HEK293 (cell line): Measurements from ENCODE around the gene RLIM.

Experiments used
- CTCF ChIA-PET: fragments of 350-600 bp; formaldehyde crosslinking; extraction: SDS; loops from one replicate; lab custom pipeline; 2021; ENCODE audit warnings: antibody characterized with exemption; lab: Yijun Ruan, JAX
- POLR2A ChIA-PET: fragments of 300-600 bp; formaldehyde crosslinking; extraction: SDS; loops from one replicate; lab custom pipeline; 2020; ENCODE audit warnings: antibody characterized with exemption, inconsistent platforms; lab: Yijun Ruan, JAX
- H3K27ac ChIP-seq: fragments of 200-500 bp; sonication (Bioruptor generic); 2 replicates; pipeline ENCODE4 v1.5.1; 2014; ENCODE audit warnings: low read depth, low read length, control low read depth, inconsistent platforms; ENCODE audit errors: extremely low read depth
- H3K36me3 ChIP-seq, 2 experiments: fragments of 200-500 bp in 1 of 2; sonication (Bioruptor generic) in 1 of 2; 1 replicate in 1 of 2; 2 replicates in 1 of 2; pipeline ENCODE4 v1.5.1; 2014 to 2017; ENCODE audit warnings: inconsistent platforms in 2 of 2, low read length in 2 of 2; ENCODE audit not compliant: control insufficient read depth in 2 of 2, insufficient read depth in 1 of 2
- H3K4me1 ChIP-seq: fragments of 200-500 bp; sonication (Bioruptor generic); 2 replicates; pipeline ENCODE4 v1.5.1; 2014; ENCODE audit warnings: mild to moderate bottlenecking, low read length, inconsistent platforms; ENCODE audit not compliant: control insufficient read depth, insufficient read depth
- H3K4me3 ChIP-seq: 2 replicates; pipeline ENCODE4 v1.5.1; 2011; ENCODE audit warnings: low read depth, mild to moderate bottlenecking, control low read depth, low read length, moderate library complexity
- H3K9me3 ChIP-seq: fragments of 200-500 bp; sonication (Bioruptor generic); 2 replicates; pipeline ENCODE4 v1.5.1; 2014; ENCODE audit warnings: low read depth, low read length, inconsistent platforms; ENCODE audit not compliant: control insufficient read depth, insufficient read depth
- GLI2 ChIP-seq: fragments of 450-650 bp; formaldehyde crosslinking; IDR thresholded peaks from 2 replicates; pipeline ENCODE4; 2017; ENCODE audit warnings: missing biosample characterization, missing genetic modification characterization, low read depth, borderline replicate concordance
- GLIS1 ChIP-seq: fragments of 450-650 bp; formaldehyde crosslinking; IDR thresholded peaks from 2 replicates; pipeline ENCODE4 v1.5.1; 2016; ENCODE audit warnings: missing biosample characterization, missing genetic modification characterization
- HOXA7 ChIP-seq: sonication (generic); formaldehyde crosslinking; IDR thresholded peaks from 2 replicates; pipeline ENCODE4 v1.8.1; 2022; ENCODE audit warnings: missing genetic modification reagents, borderline replicate concordance
- KLF1 ChIP-seq: fragments of 450-650 bp; formaldehyde crosslinking; IDR thresholded peaks from 2 replicates; pipeline ENCODE4 v1.5.1; 2016; ENCODE audit warnings: missing biosample characterization, missing genetic modification characterization
- KLF16 ChIP-seq: fragments of 450-650 bp; formaldehyde crosslinking; IDR thresholded peaks from 2 replicates; pipeline ENCODE4 v1.5.1; 2017; ENCODE audit warnings: missing biosample characterization, missing genetic modification characterization
- RBAK ChIP-seq: fragments of 450-650 bp; formaldehyde crosslinking; IDR thresholded peaks from 2 replicates; pipeline ENCODE4 v1.5.1; 2016; ENCODE audit warnings: missing biosample characterization, missing genetic modification characterization
- SP2 ChIP-seq: fragments of 450-650 bp; formaldehyde crosslinking; IDR thresholded peaks from 2 replicates; pipeline ENCODE4 v1.5.1; 2016; ENCODE audit warnings: missing biosample characterization, missing genetic modification characterization
- TRIM28 ChIP-seq: IDR thresholded peaks from 2 replicates; pipeline ENCODE4 v1.6.1; 2011; ENCODE audit warnings: low read length, control low read depth, borderline replicate concordance
- YY2 ChIP-seq: fragments of 450-650 bp; formaldehyde crosslinking; IDR thresholded peaks from 2 replicates; pipeline ENCODE4 v1.5.1; 2016; ENCODE audit warnings: missing biosample characterization, missing genetic modification characterization
- ZBTB1 ChIP-seq: fragments of 450-650 bp; formaldehyde crosslinking; IDR thresholded peaks from 2 replicates; pipeline ENCODE4 v1.5.1; 2016; ENCODE audit warnings: missing biosample characterization, missing genetic modification characterization
- ZBTB21 ChIP-seq: fragments of 450-650 bp; formaldehyde crosslinking; IDR thresholded peaks from 2 replicates; pipeline ENCODE4 v1.5.1; 2017; ENCODE audit warnings: missing biosample characterization, missing genetic modification characterization
- ZNF112 ChIP-seq: fragments of 450-650 bp; formaldehyde crosslinking; IDR thresholded peaks from 2 replicates; pipeline ENCODE4 v1.5.0; 2017; ENCODE audit warnings: missing biosample characterization, missing genetic modification characterization
- ZNF174 ChIP-seq: fragments of 450-650 bp; formaldehyde crosslinking; IDR thresholded peaks from 2 replicates; pipeline ENCODE4 v1.5.0; 2017; ENCODE audit warnings: missing biosample characterization, mild to moderate bottlenecking, missing genetic modification characterization
- ZNF214 ChIP-seq: fragments of 450-650 bp; formaldehyde crosslinking; IDR thresholded peaks from 2 replicates; pipeline ENCODE4 v1.5.1; 2017; ENCODE audit warnings: missing biosample characterization, mild to moderate bottlenecking, missing genetic modification characterization, borderline replicate concordance
- ZNF274 ChIP-seq, 2 experiments: fragments of 200-500 bp in 1 of 2; fragments of 450-650 bp in 1 of 2; sonication (Bioruptor generic) in 1 of 2; formaldehyde crosslinking in 1 of 2; IDR thresholded peaks; 2 replicates each; pipeline versions ENCODE4 v1.5.1 to v1.6.1; 2014 to 2016; ENCODE audit warnings: borderline replicate concordance in 1 of 2, inconsistent platforms in 1 of 2, low read length in 1 of 2, missing biosample characterization in 1 of 2, missing genetic modification characterization in 1 of 2
- ZNF426 ChIP-seq: fragments of 450-650 bp; formaldehyde crosslinking; IDR thresholded peaks from 2 replicates; pipeline ENCODE4 v1.5.1; 2017; ENCODE audit warnings: missing biosample characterization, missing genetic modification characterization, mild to moderate bottlenecking, inconsistent platforms, moderate library complexity
- ZNF530 ChIP-seq: fragments of 450-650 bp; formaldehyde crosslinking; IDR thresholded peaks from 2 replicates; pipeline ENCODE4 v1.5.1; 2016; ENCODE audit warnings: low read depth, missing biosample characterization, missing genetic modification characterization
- ZNF548 ChIP-seq: fragments of 450-650 bp; formaldehyde crosslinking; IDR thresholded peaks from 2 replicates; pipeline ENCODE4 v1.5.1; 2016; ENCODE audit warnings: missing biosample characterization, missing genetic modification characterization
- ZNF664 ChIP-seq: fragments of 450-650 bp; formaldehyde crosslinking; IDR thresholded peaks from 2 replicates; pipeline ENCODE4 v1.5.1; 2016; ENCODE audit warnings: missing biosample characterization, missing genetic modification characterization
- ZNF707 ChIP-seq: fragments of 450-650 bp; formaldehyde crosslinking; IDR thresholded peaks from 2 replicates; pipeline ENCODE4 v1.5.1; 2016; ENCODE audit warnings: missing biosample characterization, missing genetic modification characterization
- ZNF747 ChIP-seq: fragments of 450-650 bp; formaldehyde crosslinking; IDR thresholded peaks from 2 replicates; pipeline ENCODE4 v1.5.1; 2016; ENCODE audit warnings: missing biosample characterization, missing genetic modification characterization
- ZNF768 ChIP-seq: fragments of 450-650 bp; formaldehyde crosslinking; IDR thresholded peaks from 2 replicates; pipeline ENCODE4 v1.5.1; 2018; ENCODE audit warnings: missing biosample characterization, mild to moderate bottlenecking, missing genetic modification characterization
- ZNF785 ChIP-seq: fragments of 450-650 bp; formaldehyde crosslinking; IDR thresholded peaks from 2 replicates; pipeline ENCODE4 v1.5.1; 2016; ENCODE audit warnings: missing biosample characterization, missing genetic modification characterization
- TF ChIP-seq, protein P1 (sequence below): fragments of 450-650 bp; formaldehyde crosslinking; conservative IDR thresholded peaks from 2 replicates; pipeline ENCODE4 v1.5.1; 2016; ENCODE audit warnings: low read depth, missing biosample characterization, missing genetic modification characterization
- TF ChIP-seq, protein P2 (sequence below): fragments of 450-650 bp; formaldehyde crosslinking; IDR thresholded peaks from 2 replicates; pipeline ENCODE4 v1.5.1; 2016; ENCODE audit warnings: missing biosample characterization, missing genetic modification characterization
- TF ChIP-seq, protein P3 (sequence below): fragments of 450-650 bp; IDR thresholded peaks from 2 replicates; pipeline ENCODE4 v1.5.1; 2018; ENCODE audit warnings: missing biosample characterization, missing genetic modification characterization
- TF ChIP-seq, protein P4 (sequence below): sonication (generic); formaldehyde crosslinking; IDR thresholded peaks from 2 replicates; pipeline ENCODE4 v1.8.1; 2022; ENCODE audit warnings: mild to moderate bottlenecking, moderate library complexity, missing genetic modification reagents
- TF ChIP-seq, protein P5 (sequence below): fragments of 450-650 bp; formaldehyde crosslinking; IDR thresholded peaks from 2 replicates; pipeline ENCODE4 v1.5.1; 2016; ENCODE audit warnings: missing biosample characterization, missing genetic modification characterization

The RLIM gene

DNA sequence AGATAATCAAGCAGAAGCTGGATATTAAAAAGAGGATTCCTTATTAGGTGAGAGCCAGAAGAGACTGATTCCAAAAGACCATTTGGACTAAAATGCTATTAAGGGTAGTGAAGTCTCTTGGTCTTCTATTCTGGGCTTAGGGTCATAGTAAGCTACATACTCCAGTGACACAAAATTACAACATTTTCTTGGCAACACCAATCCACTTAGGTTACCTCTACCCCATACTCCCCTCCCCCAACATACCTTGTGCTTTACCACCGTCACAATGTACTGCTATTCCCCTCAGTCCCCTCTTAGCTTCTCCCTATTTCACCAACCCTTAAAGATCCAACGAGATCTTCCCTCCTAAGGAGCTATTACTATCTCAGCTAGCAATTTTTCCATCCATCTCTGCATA is 11.4 kb downstream of the RLIM start:
- Histone ChIP-seq H3K4me3 (no peak overlapping the region), H3K36me3 (peaks cover 9 to 29% of the 10 kb centered on the region in 2 experiments; a peak in 2 of 3 replicates), H3K9me3 (no peaks in the 10 kb centered on the region; the same call in 1 of the 2 replicates), H3K4me1 (peaks cover 7% of the 10 kb centered on the region; the same call in 1 of the 2 replicates), H3K27ac (no peak overlapping the region)
- ChIA-PET POLR2A (interaction anchor here (1.5 kb wide), 1 partner anchor 11 kb away, joined by 3 read pairs; the partner anchor contains the start of gene RLIM), CTCF (no interaction called here)
- no peak for TF ChIP-seq ZBTB1 (tag by site-specific recombination)
- no peak for TF ChIP-seq ZNF785
- no peak for TF ChIP-seq GLI2
- no peak for TF ChIP-seq TRIM28
- no peak for TF ChIP-seq ZNF548 (tag by site-specific recombination)
- no peak for TF ChIP-seq ZNF214 (tag by site-specific recombination)
- TF ChIP-seq, protein P1, sequence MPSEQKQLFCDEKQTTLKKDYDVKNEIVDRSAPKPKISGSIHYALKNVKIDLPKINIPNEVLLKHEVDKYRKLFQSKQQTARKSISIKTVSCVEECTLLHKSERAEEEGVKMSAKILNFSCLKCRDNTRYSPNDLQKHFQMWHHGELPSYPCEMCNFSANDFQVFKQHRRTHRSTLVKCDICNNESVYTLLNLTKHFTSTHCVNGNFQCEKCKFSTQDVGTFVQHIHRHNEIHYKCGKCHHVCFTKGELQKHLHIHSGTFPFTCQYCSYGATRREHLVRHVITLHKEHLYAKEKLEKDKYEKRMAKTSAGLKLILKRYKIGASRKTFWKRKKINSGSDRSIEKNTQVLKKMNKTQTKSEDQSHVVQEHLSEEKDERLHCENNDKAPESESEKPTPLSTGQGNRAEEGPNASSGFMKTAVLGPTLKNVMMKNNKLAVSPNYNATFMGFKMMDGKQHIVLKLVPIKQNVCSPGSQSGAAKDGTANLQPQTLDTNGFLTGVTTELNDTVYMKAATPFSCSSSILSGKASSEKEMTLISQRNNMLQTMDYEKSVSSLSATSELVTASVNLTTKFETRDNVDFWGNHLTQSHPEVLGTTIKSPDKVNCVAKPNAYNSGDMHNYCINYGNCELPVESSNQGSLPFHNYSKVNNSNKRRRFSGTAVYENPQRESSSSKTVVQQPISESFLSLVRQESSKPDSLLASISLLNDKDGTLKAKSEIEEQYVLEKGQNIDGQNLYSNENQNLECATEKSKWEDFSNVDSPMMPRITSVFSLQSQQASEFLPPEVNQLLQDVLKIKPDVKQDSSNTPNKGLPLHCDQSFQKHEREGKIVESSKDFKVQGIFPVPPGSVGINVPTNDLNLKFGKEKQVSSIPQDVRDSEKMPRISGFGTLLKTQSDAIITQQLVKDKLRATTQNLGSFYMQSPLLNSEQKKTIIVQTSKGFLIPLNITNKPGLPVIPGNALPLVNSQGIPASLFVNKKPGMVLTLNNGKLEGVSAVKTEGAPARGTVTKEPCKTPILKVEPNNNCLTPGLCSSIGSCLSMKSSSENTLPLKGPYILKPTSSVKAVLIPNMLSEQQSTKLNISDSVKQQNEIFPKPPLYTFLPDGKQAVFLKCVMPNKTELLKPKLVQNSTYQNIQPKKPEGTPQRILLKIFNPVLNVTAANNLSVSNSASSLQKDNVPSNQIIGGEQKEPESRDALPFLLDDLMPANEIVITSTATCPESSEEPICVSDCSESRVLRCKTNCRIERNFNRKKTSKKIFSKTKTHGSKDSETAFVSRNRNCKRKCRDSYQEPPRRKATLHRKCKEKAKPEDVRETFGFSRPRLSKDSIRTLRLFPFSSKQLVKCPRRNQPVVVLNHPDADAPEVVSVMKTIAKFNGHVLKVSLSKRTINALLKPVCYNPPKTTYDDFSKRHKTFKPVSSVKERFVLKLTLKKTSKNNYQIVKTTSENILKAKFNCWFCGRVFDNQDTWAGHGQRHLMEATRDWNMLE (tag by site-specific recombination), result no peak
- no peak for TF ChIP-seq ZNF274 (IDR thresholded peaks at IDR 0.05; ENCODE audit: low read length)
- no peak for TF ChIP-seq ZNF274 (tag by site-specific recombination; IDR thresholded peaks at IDR 0.05; ENCODE audit: borderline replicate concordance)
- TF ChIP-seq, protein P2, sequence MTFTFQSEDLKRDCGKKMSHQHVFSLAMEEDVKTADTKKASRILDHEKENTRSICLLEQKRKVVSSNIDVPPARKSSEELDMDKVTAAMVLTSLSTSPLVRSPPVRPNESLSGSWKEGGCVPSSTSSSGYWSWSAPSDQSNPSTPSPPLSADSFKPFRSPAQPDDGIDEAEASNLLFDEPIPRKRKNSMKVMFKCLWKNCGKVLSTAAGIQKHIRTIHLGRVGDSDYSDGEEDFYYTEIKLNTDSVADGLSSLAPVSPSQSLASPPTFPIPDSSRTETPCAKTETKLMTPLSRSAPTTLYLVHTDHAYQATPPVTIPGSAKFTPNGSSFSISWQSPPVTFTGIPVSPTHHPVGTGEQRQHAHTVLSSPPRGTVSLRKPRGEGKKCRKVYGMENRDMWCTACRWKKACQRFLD (tag by site-specific recombination), result no peak
- no peak for TF ChIP-seq ZNF747
- no peak for TF ChIP-seq SP2 (tag by site-specific recombination)
- no peak for TF ChIP-seq ZNF112
- TF ChIP-seq, protein P3, sequence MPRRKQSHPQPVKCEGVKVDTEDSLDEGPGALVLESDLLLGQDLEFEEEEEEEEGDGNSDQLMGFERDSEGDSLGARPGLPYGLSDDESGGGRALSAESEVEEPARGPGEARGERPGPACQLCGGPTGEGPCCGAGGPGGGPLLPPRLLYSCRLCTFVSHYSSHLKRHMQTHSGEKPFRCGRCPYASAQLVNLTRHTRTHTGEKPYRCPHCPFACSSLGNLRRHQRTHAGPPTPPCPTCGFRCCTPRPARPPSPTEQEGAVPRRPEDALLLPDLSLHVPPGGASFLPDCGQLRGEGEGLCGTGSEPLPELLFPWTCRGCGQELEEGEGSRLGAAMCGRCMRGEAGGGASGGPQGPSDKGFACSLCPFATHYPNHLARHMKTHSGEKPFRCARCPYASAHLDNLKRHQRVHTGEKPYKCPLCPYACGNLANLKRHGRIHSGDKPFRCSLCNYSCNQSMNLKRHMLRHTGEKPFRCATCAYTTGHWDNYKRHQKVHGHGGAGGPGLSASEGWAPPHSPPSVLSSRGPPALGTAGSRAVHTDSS, result no peak
- no peak for TF ChIP-seq GLIS1
- no peak for TF ChIP-seq KLF16 (tag by site-specific recombination)
- TF ChIP-seq YY2 (tag by site-specific recombination), result no peak
- no peak for TF ChIP-seq ZNF174
- TF ChIP-seq HOXA7 (CRISPR knock-in tag), result no peak

DNA sequence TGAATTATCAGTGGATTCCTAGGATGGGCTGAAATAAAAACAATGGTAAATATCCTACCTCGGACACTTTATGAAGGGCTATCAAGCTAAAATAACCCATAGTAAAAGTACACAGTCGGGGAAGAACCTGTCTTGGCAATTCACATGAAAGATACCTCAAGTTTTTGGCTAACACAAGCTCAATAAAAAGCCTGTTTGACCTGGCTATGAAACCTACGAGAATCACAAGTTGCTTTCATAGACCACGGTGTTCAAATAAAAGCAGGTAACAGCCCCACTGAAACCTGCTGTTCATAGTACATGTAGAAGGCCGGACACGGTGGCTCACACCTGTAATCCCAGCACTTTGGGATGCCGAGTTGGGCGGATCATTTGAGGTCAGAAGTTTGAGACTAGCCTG is 12.3 kb downstream of the RLIM start:
- Histone ChIP-seq H3K4me3 (no peak overlapping the region), H3K9me3 (no peaks in the 10 kb centered on the region; the same call in 1 of the 2 replicates), H3K4me1 (peaks cover 7% of the 10 kb centered on the region; the same call in 1 of the 2 replicates), H3K27ac (no peak overlapping the region), H3K36me3 (peaks cover 9 to 32% of the 10 kb centered on the region in 2 experiments; a peak in 2 of 3 replicates)
- POLR2A ChIA-PET, result interaction anchor here (0.8 kb wide), 1 partner anchor 11 kb away, joined by 3 read pairs; no protein-coding TSS in a partner anchor
- CTCF ChIA-PET, result no interaction called here
- TF ChIP-seq, protein P4, sequence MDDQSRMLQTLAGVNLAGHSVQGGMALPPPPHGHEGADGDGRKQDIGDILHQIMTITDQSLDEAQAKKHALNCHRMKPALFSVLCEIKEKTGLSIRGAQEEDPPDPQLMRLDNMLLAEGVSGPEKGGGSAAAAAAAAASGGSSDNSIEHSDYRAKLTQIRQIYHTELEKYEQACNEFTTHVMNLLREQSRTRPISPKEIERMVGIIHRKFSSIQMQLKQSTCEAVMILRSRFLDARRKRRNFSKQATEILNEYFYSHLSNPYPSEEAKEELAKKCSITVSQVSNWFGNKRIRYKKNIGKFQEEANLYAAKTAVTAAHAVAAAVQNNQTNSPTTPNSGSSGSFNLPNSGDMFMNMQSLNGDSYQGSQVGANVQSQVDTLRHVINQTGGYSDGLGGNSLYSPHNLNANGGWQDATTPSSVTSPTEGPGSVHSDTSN, result no peak
- no peak for TF ChIP-seq ZNF707
- no peak for TF ChIP-seq RBAK (tag by site-specific recombination)
- TF ChIP-seq ZNF426, result no peak
- no peak for TF ChIP-seq ZNF768
- TF ChIP-seq ZNF664 (tag by site-specific recombination), result no peak
- TF ChIP-seq, protein P5, sequence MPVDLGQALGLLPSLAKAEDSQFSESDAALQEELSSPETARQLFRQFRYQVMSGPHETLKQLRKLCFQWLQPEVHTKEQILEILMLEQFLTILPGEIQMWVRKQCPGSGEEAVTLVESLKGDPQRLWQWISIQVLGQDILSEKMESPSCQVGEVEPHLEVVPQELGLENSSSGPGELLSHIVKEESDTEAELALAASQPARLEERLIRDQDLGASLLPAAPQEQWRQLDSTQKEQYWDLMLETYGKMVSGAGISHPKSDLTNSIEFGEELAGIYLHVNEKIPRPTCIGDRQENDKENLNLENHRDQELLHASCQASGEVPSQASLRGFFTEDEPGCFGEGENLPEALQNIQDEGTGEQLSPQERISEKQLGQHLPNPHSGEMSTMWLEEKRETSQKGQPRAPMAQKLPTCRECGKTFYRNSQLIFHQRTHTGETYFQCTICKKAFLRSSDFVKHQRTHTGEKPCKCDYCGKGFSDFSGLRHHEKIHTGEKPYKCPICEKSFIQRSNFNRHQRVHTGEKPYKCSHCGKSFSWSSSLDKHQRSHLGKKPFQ (tag by site-specific recombination), result no peak
- TF ChIP-seq KLF1 (tag by site-specific recombination), result no peak
- no peak for TF ChIP-seq ZNF530
- no peak for TF ChIP-seq ZBTB21
